Subcutaneous abdominal adipose tissue (tissue), 5 donors: ENCODE measurements around the gene UQCC2.

ENCODE experiments used
- H3K27ac ChIP-seq: one replicate; pipeline ENCODE4 v1.7.0; 2013; ENCODE audit warnings: low read depth, mild to moderate bottlenecking, inconsistent platforms, low read length, moderate library complexity
- H3K27me3 ChIP-seq, 5 donors: one replicate each; pipeline ENCODE4 v1.7.0; 2013; ENCODE audit warnings: low read length in 5 of 5, inconsistent platforms in 1 of 5; ENCODE audit not compliant: control insufficient read depth in 5 of 5, insufficient read depth in 4 of 5
- H3K36me3 ChIP-seq, 5 donors: one replicate each; pipeline ENCODE4 v1.7.0; 2013; ENCODE audit warnings: low read length in 5 of 5; ENCODE audit not compliant: control insufficient read depth in 5 of 5, insufficient read depth in 5 of 5
- H3K4me1 ChIP-seq, 5 donors: one replicate each; pipeline ENCODE4 v1.7.0; 2013; ENCODE audit warnings: low read length in 5 of 5, mild to moderate bottlenecking in 3 of 5, moderate library complexity in 1 of 5; ENCODE audit not compliant: control insufficient read depth in 5 of 5, insufficient read depth in 5 of 5
- H3K4me3 ChIP-seq, 5 donors: one replicate each; pipeline ENCODE4 v1.7.0; 2013; ENCODE audit warnings: low read length in 5 of 5, low read depth in 1 of 5
- H3K9ac ChIP-seq, 5 donors: one replicate each; pipeline ENCODE4 v1.7.0; 2013; ENCODE audit warnings: low read length in 5 of 5, mild to moderate bottlenecking in 4 of 5, moderate library complexity in 3 of 5
- H3K9me3 ChIP-seq, 5 donors: one replicate each; pipeline ENCODE4 v1.7.0; 2013; ENCODE audit warnings: low read length in 5 of 5; ENCODE audit not compliant: control insufficient read depth in 5 of 5
- donor health status: healthy.
- donor health status: healthy.
- donor health status: healthy.
- donor health status: healthy.
- donor health status: healthy.

Gene UQCC2

GRCh38 chr6:33711140-33712129 lies at the start of gene UQCC2:
UQCC2 (minus strand) TSS chr6:33711700; CDS start chr6:33711686, 14 bp downstream.
- Histone ChIP-seq H3K36me3 (peaks cover 0 to 10% (median 6%) of the 10 kb centered on the region in 5 donors), H3K4me1 (peaks cover 4 to 16% (median 15%) of the 10 kb centered on the region in 5 donors), H3K9ac (peak within 1 kb of the TSS in 4 of 5 donors; percentile 78 to 97 (median 86)), H3K27me3 (no peaks in the 10 kb centered on the region), H3K4me3 (peak within 1 kb of the TSS; percentile 71 to 91 (median 82)), H3K9me3 (no peaks in the 10 kb centered on the region), H3K27ac (peak within 1 kb of the TSS; percentile 90)

GRCh38 chr6:33759887-33760629 lies 48.6 kb upstream of the UQCC2 start:
- H3K9me3 ChIP-seq = no peaks in the 10 kb centered on the region
- H3K9ac ChIP-seq = no peak overlapping the region
- H3K27ac ChIP-seq = no peak overlapping the region
- no peaks in the 10 kb centered on the region for H3K27me3 ChIP-seq
- no peak overlapping the region for H3K4me3 ChIP-seq
- H3K4me1 ChIP-seq = peaks cover 0 to 14% (median 8%) of the 10 kb centered on the region in 5 donors
- H3K36me3 ChIP-seq = no peaks in the 10 kb centered on the region

GRCh38 chr6:33758815-33759216 lies 47.3 kb upstream of the UQCC2 start:
- H3K4me3 ChIP-seq = no peak overlapping the region
- H3K36me3 ChIP-seq = no peaks in the 10 kb centered on the region
- no peaks in the 10 kb centered on the region for H3K27me3 ChIP-seq
- no peaks in the 10 kb centered on the region for H3K9me3 ChIP-seq
- H3K4me1 ChIP-seq = peaks cover 0 to 14% (median 8%) of the 10 kb centered on the region in 5 donors
- no peak overlapping the region for H3K27ac ChIP-seq
- no peak overlapping the region for H3K9ac ChIP-seq

- no peaks in the 10 kb centered on the region for H3K9me3 ChIP-seq
- no peak overlapping the region for H3K4me3 ChIP-seq
- H3K27ac ChIP-seq = no peak overlapping the region
- H3K9ac ChIP-seq = no peak overlapping the region
- H3K36me3 ChIP-seq = no peaks in the 10 kb centered on the region
- peaks cover 0 to 14% (median 8%) of the 10 kb centered on the region in 5 donors for H3K4me1 ChIP-seq
- no peaks in the 10 kb centered on the region for H3K27me3 ChIP-seq
Measured at GRCh38 chr6:33757906-33758305, 46.4 kb upstream of the UQCC2 start.

GRCh38 chr6:33757113-33757512 lies 45.6 kb upstream of the UQCC2 start:
- Histone ChIP-seq H3K9me3 (no peaks in the 10 kb centered on the region), H3K4me1 (peaks cover 0 to 12% (median 7%) of the 10 kb centered on the region in 5 donors), H3K4me3 (no peak overlapping the region), H3K27ac (no peak overlapping the region), H3K36me3 (no peaks in the 10 kb centered on the region), H3K9ac (no peak overlapping the region), H3K27me3 (no peaks in the 10 kb centered on the region)

GRCh38 chr6:33756211-33756954 lies 44.9 kb upstream of the UQCC2 start:
- Histone ChIP-seq H3K9ac (no peak overlapping the region), H3K4me1 (peaks cover 0 to 5% (median 0%) of the 10 kb centered on the region in 5 donors), H3K36me3 (no peaks in the 10 kb centered on the region), H3K27me3 (no peaks in the 10 kb centered on the region), H3K9me3 (no peaks in the 10 kb centered on the region), H3K27ac (no peak overlapping the region), H3K4me3 (no peak overlapping the region)

GRCh38 chr6:33755070-33755869 lies 43.8 kb upstream of the UQCC2 start:
- H3K4me3 ChIP-seq = no peak overlapping the region
- H3K9ac ChIP-seq = no peak overlapping the region
- peaks cover 0 to 12% (median 0%) of the 10 kb centered on the region in 5 donors for H3K4me1 ChIP-seq
- no peaks in the 10 kb centered on the region for H3K36me3 ChIP-seq
- H3K27me3 ChIP-seq = peaks cover 0 to 3% (median 0%) of the 10 kb centered on the region in 5 donors
- H3K27ac ChIP-seq = no peak overlapping the region
- H3K9me3 ChIP-seq = no peaks in the 10 kb centered on the region

GRCh38 chr6:33754222-33754621 lies 42.7 kb upstream of the UQCC2 start:
- H3K27ac ChIP-seq = no peak overlapping the region
- H3K9me3 ChIP-seq = no peaks in the 10 kb centered on the region
- H3K4me3 ChIP-seq = no peak overlapping the region
- peaks cover 0 to 3% (median 0%) of the 10 kb centered on the region in 5 donors for H3K27me3 ChIP-seq
- H3K4me1 ChIP-seq = peaks cover 0 to 12% (median 0%) of the 10 kb centered on the region in 5 donors
- no peaks in the 10 kb centered on the region for H3K36me3 ChIP-seq
- no peak overlapping the region for H3K9ac ChIP-seq

- H3K9ac ChIP-seq = no peak overlapping the region
- H3K27me3 ChIP-seq = peaks cover 0 to 9% (median 3%) of the 10 kb centered on the region in 5 donors
- H3K36me3 ChIP-seq = no peaks in the 10 kb centered on the region
- no peak overlapping the region for H3K4me3 ChIP-seq
- no peaks in the 10 kb centered on the region for H3K9me3 ChIP-seq
- H3K27ac ChIP-seq = no peak overlapping the region
- peaks cover 0 to 12% (median 0%) of the 10 kb centered on the region in 5 donors for H3K4me1 ChIP-seq
Measured at GRCh38 chr6:33752646-33753015, 41.1 kb upstream of the UQCC2 start.
